B cell (primary cell): ENCODE results near the gene CPLANE2. TPM values are rescaled to one million over a fixed set of nuclear protein-coding genes. Genes with fewer than 3 reads are reported as not detected.

Source experiments
- ATAC-seq: fragments of 200-7000 bp; cut with Tn5 transposase; one replicate; pipeline ENCODE4 v1.10.0; 2021; ENCODE audit warnings: low read depth, mild to moderate bottlenecking, moderate number of reproducible peaks, moderate library complexity
- CTCF ChIA-PET: fragments of 350-600 bp; sonication (Branson Sonifier 250); formaldehyde crosslinking; loops from one replicate; lab custom pipeline; 2021; ENCODE audit warnings: antibody characterized with exemption, inconsistent platforms; lab: Charles Lee
- POLR2A ChIA-PET: fragments of 350-600 bp; sonication (Branson Sonifier 250); formaldehyde crosslinking; loops from one replicate; lab custom pipeline; 2021; ENCODE audit warnings: antibody characterized with exemption; lab: Charles Lee
- DNase-seq: peaks from one replicate; pipeline ENCODE4 v3.0.0; 2013
- H2AFZ ChIP-seq: 2 replicates; pipeline ENCODE4 v1.6.1; 2012; ENCODE audit warnings: mild to moderate bottlenecking, low read depth, low read length; ENCODE audit not compliant: insufficient read depth, poor library complexity, severe bottlenecking
- H3K27ac ChIP-seq, 2 donors: 1 replicate in 1 of 2; 2 replicates in 1 of 2; pipeline ENCODE4 v1.5.1; 2012 to 2013; ENCODE audit warnings: low read length in 2 of 2, mild to moderate bottlenecking in 2 of 2, moderate library complexity in 1 of 2
- H3K27me3 ChIP-seq, 4 experiments: fragments of 200-600 bp in 1 of 4; sonication (generic) in 1 of 4; replicated peaks in 1 of 4; 1 replicate in 2 of 4; 2 replicates in 2 of 4; pipeline versions ENCODE4 v1.6.1 to v1.7.0; 2013 to 2016; ENCODE audit warnings: low read length in 3 of 4, mild to moderate bottlenecking in 2 of 4, mixed read lengths in 1 of 4, moderate library complexity in 1 of 4; ENCODE audit not compliant: insufficient read depth in 4 of 4, control insufficient read depth in 3 of 4; ENCODE audit errors: control extremely low read depth in 1 of 4
- H3K36me3 ChIP-seq, 2 experiments: replicated peaks in 1 of 2; 1 replicate in 1 of 2; 2 replicates in 1 of 2; pipeline versions ENCODE4 v1.6.1 to v1.7.1; 2013; ENCODE audit warnings: low read length in 1 of 2; ENCODE audit not compliant: insufficient read depth in 2 of 2, control insufficient read depth in 1 of 2; ENCODE audit errors: control extremely low read depth in 1 of 2, extremely low read depth in 1 of 2
- H3K4me1 ChIP-seq, 2 donors: fragments of 200-600 bp in 1 of 2; sonication (generic) in 1 of 2; 1 replicate in 1 of 2; 2 replicates in 1 of 2; pipeline versions ENCODE4 v1.5.1 to v1.6.1; 2013 to 2017; ENCODE audit warnings: low read length in 2 of 2; ENCODE audit not compliant: control insufficient read depth in 2 of 2, insufficient read depth in 2 of 2
- H3K4me2 ChIP-seq: replicated peaks from 2 replicates; pipeline ENCODE3; 2012; ENCODE audit warnings: mild to moderate bottlenecking, low read depth, low read length; ENCODE audit not compliant: poor library complexity, severe bottlenecking
- H3K4me3 ChIP-seq, 5 experiments: fragments of 200-600 bp in 1 of 5; sonication (generic) in 1 of 5; 1 replicate in 3 of 5; 2 replicates in 2 of 5; pipeline versions ENCODE4 v1.5.1 to v1.7.0; 2011 to 2016; ENCODE audit warnings: low read length in 4 of 5, mild to moderate bottlenecking in 4 of 5, low read depth in 2 of 5, control low read depth in 1 of 5, moderate library complexity in 1 of 5; ENCODE audit not compliant: insufficient read depth in 1 of 5; ENCODE audit errors: control extremely low read depth in 1 of 5, extremely low read depth in 1 of 5
- H3K79me2 ChIP-seq: fragments of 200-600 bp; sonication (generic); one replicate; pipeline ENCODE4 v1.6.0; 2016; ENCODE audit warnings: low read length; ENCODE audit not compliant: control insufficient read depth, insufficient read depth
- H3K9ac ChIP-seq: fragments of 200-600 bp; sonication (generic); 2 replicates; pipeline ENCODE4 v1.6.1; 2017; ENCODE audit warnings: mild to moderate bottlenecking, low read length, moderate library complexity
- H3K9me3 ChIP-seq, 3 donors: one replicate each; pipeline versions ENCODE4 v1.6.1 to v1.7.1; 2013; ENCODE audit warnings: low read length in 2 of 3; ENCODE audit not compliant: control insufficient read depth in 2 of 3, insufficient read depth in 1 of 3; ENCODE audit errors: control extremely low read depth in 1 of 3
- H4K20me1 ChIP-seq: 2 replicates; pipeline ENCODE4 v1.6.0; 2012; ENCODE audit warnings: mild to moderate bottlenecking, low read length; ENCODE audit not compliant: insufficient read depth, control insufficient read depth, poor library complexity, severe bottlenecking
- H3K27ac Mint-ChIP-seq: one replicate; pipeline ENCODE4 v1.8.0; 2021; ENCODE audit warnings: mixed read lengths
- H3K27me3 Mint-ChIP-seq: one replicate; pipeline ENCODE4 v1.8.0; 2021; ENCODE audit warnings: mixed read lengths
- H3K4me1 Mint-ChIP-seq: one replicate; pipeline ENCODE4 v1.8.0; 2021; ENCODE audit warnings: mixed read lengths
- H3K4me3 Mint-ChIP-seq: one replicate; pipeline ENCODE4 v1.8.0; 2021; ENCODE audit warnings: mixed read lengths
- H3K9me3 Mint-ChIP-seq: one replicate; pipeline ENCODE4 v1.8.0; 2022; ENCODE audit warnings: mixed read lengths; ENCODE audit not compliant: insufficient read depth
- CTCF ChIP-seq: fragments of 200-600 bp; IDR thresholded peaks from one replicate; pipeline ENCODE4 v1.8.0; 2022; ENCODE audit warnings: antibody characterized with exemption, mild to moderate bottlenecking
- EZH2 ChIP-seq: IDR thresholded peaks from 2 replicates; pipeline ENCODE4 v1.6.1; 2012; ENCODE audit warnings: borderline replicate concordance, low read depth, mild to moderate bottlenecking, moderate library complexity, low read length; ENCODE audit not compliant: insufficient read depth, poor library complexity, severe bottlenecking
- WGBS: methylation state at CpG from one replicate; pipeline ENCODE4 v1.1.5; 2013; ENCODE audit warnings: missing lambda C conversion rate; ENCODE audit not compliant: insufficient coverage; 5-methylcytosine and 5-hydroxymethylcytosine counted together
- intact Hi-C: fragments of 100-400 bp; cut with micrococcal nuclease; formaldehyde crosslinking; loops from one replicate; pipeline ENCODE4 v1.10.0; 2022
- polyA plus RNA-seq: library from polyadenylated mRNA; depleted of rRNA; stranded (reverse); fragments of >200 nt; gene quantifications from 2 replicates; pipeline ENCODE4 v1.2.3, GENCODE V29; 2012
- total RNA-seq, 2 donors: library from RNA; stranded (reverse); fragments of 120-200 nt in 1 of 2; gene quantifications; 1 replicate in 1 of 2; 2 replicates in 1 of 2; pipeline versions ENCODE4 v1.2.3 to v1.2.4, GENCODE V29; 2013 to 2022

CPLANE2 gene
- total and polyA plus RNA-seq, 2 donors (not counting 1 experiment from before 2014, with no cell fraction given): 5.7 to 11.1 TPM

- Histone ChIP-seq H3K4me2 (no peak overlapping the region), H4K20me1 (no peaks in the 10 kb centered on the region), H3K9ac (no peak overlapping the region), H3K4me3 (no peak overlapping the region), H3K9me3 (peaks cover 0 to 15% (median 0%) of the 10 kb centered on the region in 3 donors), H3K4me1 (peaks cover 22 to 27% of the 10 kb centered on the region in 2 donors), H3K27me3 (peaks cover 0 to 31% (median 14%) of the 10 kb centered on the region in 4 experiments), H3K27ac (no peak overlapping the region), H3K79me2 (no peaks in the 10 kb centered on the region), H3K36me3 (peaks cover 0 to 13% of the 10 kb centered on the region in 2 experiments), H2AFZ (no peak overlapping the region)
- TF ChIP-seq EZH2 (no peak), CTCF (no peak)
- DNase-seq: no peak
- POLR2A ChIA-PET: no interaction called here
- 95% methylated on average over 33 of the region's 35 CpGs for WGBS
- peaks cover 15% of the 10 kb centered on the region for H3K27me3 Mint-ChIP-seq
- intact Hi-C loops: loop anchor here (10.0 kb wide), 1 partner anchor 707 kb away; the partner anchor contains the start of genes CASP9 and DNAJC16
- CTCF ChIA-PET: no interaction called here
- no peak overlapping the region for H3K4me3 Mint-ChIP-seq
- H3K4me1 Mint-ChIP-seq: peaks cover 17% of the 10 kb centered on the region
- no peak for ATAC-seq
- H3K9me3 Mint-ChIP-seq: no peaks in the 10 kb centered on the region
- H3K27ac Mint-ChIP-seq: no peak overlapping the region
Observed at GRCh38 chr1:16231331-16232315, 5.4 kb downstream of the CPLANE2 start.

GRCh38 chr1:16230744-16231143 is 6.2 kb downstream of the CPLANE2 start:
- H3K9ac ChIP-seq: no peak overlapping the region
- H2AFZ ChIP-seq: no peak overlapping the region
- Mint-ChIP-seq H3K9me3 (no peaks in the 10 kb centered on the region), H3K4me3 (no peak overlapping the region), H3K4me1 (peaks cover 11% of the 10 kb centered on the region), H3K27me3 (peaks cover 23% of the 10 kb centered on the region), H3K27ac (no peak overlapping the region)
- peaks cover 0 to 13% of the 10 kb centered on the region in 2 experiments for H3K36me3 ChIP-seq
- POLR2A ChIA-PET: no interaction called here
- CTCF ChIA-PET: no interaction called here
- H3K4me3 ChIP-seq: no peak overlapping the region
- H3K4me2 ChIP-seq: no peak overlapping the region
- 92% methylated on average over 12 of the region's 13 CpGs for WGBS
- H4K20me1 ChIP-seq: no peaks in the 10 kb centered on the region
- H3K79me2 ChIP-seq: no peaks in the 10 kb centered on the region
- peaks cover 0 to 40% (median 20%) of the 10 kb centered on the region in 4 experiments for H3K27me3 ChIP-seq
- intact Hi-C loops: loop anchor here (10.0 kb wide), 1 partner anchor 706 kb away; the partner anchor contains the start of genes CASP9 and DNAJC16
- DNase-seq: no peak
- peaks cover 0 to 24% (median 0%) of the 10 kb centered on the region in 3 donors for H3K9me3 ChIP-seq
- TF ChIP-seq EZH2: no peak
- TF ChIP-seq CTCF: no peak
- no peak for ATAC-seq
- H3K4me1 ChIP-seq: peaks cover 16 to 19% of the 10 kb centered on the region in 2 donors
- H3K27ac ChIP-seq: no peak overlapping the region
